GM23338 (cell line): ENCODE measurements around the gene PEX13. TPM values are rescaled to one million over a fixed set of nuclear protein-coding genes. Genes with fewer than 3 reads are reported as not detected.

Experiments used
- ATAC-seq: fragments of 200-7000 bp; cut with Tn5 transposase; 3 replicates; pipeline ENCODE4 v1.9.1; 2020
- DNase-seq: peaks from one replicate; pipeline ENCODE4 v3.0.0-alpha.2; 2015; ENCODE audit warnings: low spot score
- H2AFZ ChIP-seq: fragments of 200-600 bp; sonication (generic); 2 replicates; pipeline ENCODE4 v1.8.0; 2016; ENCODE audit warnings: antibody characterized with exemption, mild to moderate bottlenecking, moderate library complexity
- H3F3A ChIP-seq: fragments of 200-600 bp; sonication (generic); replicated peaks from 2 replicates; pipeline ENCODE4 v1.8.0; 2017; ENCODE audit warnings: antibody characterized with exemption, mixed run types, low read depth
- H3K27ac ChIP-seq: fragments of 200-600 bp; sonication (generic); 2 replicates; pipeline ENCODE4 v1.6.1; 2016; ENCODE audit warnings: low read depth
- H3K27me3 ChIP-seq: fragments of 200-600 bp; sonication (generic); 2 replicates; pipeline ENCODE4 v1.8.0; 2016; ENCODE audit warnings: mild to moderate bottlenecking, mixed run types, moderate library complexity; ENCODE audit not compliant: insufficient read depth
- H3K36me3 ChIP-seq: fragments of 200-600 bp; sonication (generic); 2 replicates; pipeline ENCODE4 v1.8.0; 2016; ENCODE audit warnings: mild to moderate bottlenecking; ENCODE audit not compliant: insufficient read depth
- H3K4me1 ChIP-seq: fragments of 200-600 bp; sonication (generic); 2 replicates; pipeline ENCODE4 v1.8.0; 2016; ENCODE audit warnings: mild to moderate bottlenecking, moderate library complexity; ENCODE audit not compliant: insufficient read depth
- H3K4me2 ChIP-seq: fragments of 200-600 bp; sonication (generic); 2 replicates; pipeline ENCODE4 v1.7.1; 2017; ENCODE audit warnings: mixed run types
- H3K4me3 ChIP-seq: fragments of 200-600 bp; sonication (generic); 2 replicates; pipeline ENCODE4 v1.6.1; 2016; ENCODE audit warnings: mixed run types
- H3K79me2 ChIP-seq: fragments of 200-600 bp; sonication (generic); replicated peaks from 2 replicates; pipeline ENCODE4 v1.8.0; 2017; ENCODE audit warnings: mild to moderate bottlenecking; ENCODE audit not compliant: insufficient read depth
- H3K9me2 ChIP-seq: fragments of 200-600 bp; sonication (generic); 2 replicates; pipeline ENCODE4 v1.8.0; 2017; ENCODE audit not compliant: insufficient read depth
- H4K20me1 ChIP-seq: fragments of 200-600 bp; sonication (generic); replicated peaks from 2 replicates; pipeline ENCODE4 v1.8.0; 2017; ENCODE audit warnings: mild to moderate bottlenecking; ENCODE audit not compliant: insufficient read depth
- H3K27ac Mint-ChIP-seq: 2 replicates; pipeline ENCODE4 v1.8.0; 2020; ENCODE audit warnings: inconsistent platforms, mild to moderate bottlenecking, moderate library complexity, mixed read lengths
- H3K27me3 Mint-ChIP-seq: 3 replicates; pipeline ENCODE4 v1.8.0; 2022; ENCODE audit warnings: low read depth, mild to moderate bottlenecking, moderate library complexity, mixed read lengths, inconsistent platforms; ENCODE audit not compliant: insufficient read depth, poor library complexity
- H3K36me3 Mint-ChIP-seq: 3 replicates; pipeline ENCODE4 v1.8.0; 2021; ENCODE audit warnings: low read depth, mild to moderate bottlenecking, inconsistent platforms, moderate library complexity, mixed read lengths
- H3K4me1 Mint-ChIP-seq: 3 replicates; pipeline ENCODE4 v1.8.0; 2020; ENCODE audit warnings: mild to moderate bottlenecking, inconsistent platforms, mixed read lengths
- H3K4me3 Mint-ChIP-seq: 3 replicates; pipeline ENCODE4 v1.8.0; 2021; ENCODE audit warnings: moderate library complexity, mild to moderate bottlenecking, inconsistent platforms, mixed read lengths
- H3K9me3 Mint-ChIP-seq: 3 replicates; pipeline ENCODE4 v1.8.0; 2020; ENCODE audit warnings: moderate library complexity, mild to moderate bottlenecking, inconsistent platforms, mixed read lengths
- CREB1 ChIP-seq: fragments of 250-450 bp; sonication (Bioruptor Pico); IDR thresholded peaks from 2 replicates; pipeline ENCODE4 v1.5.0; 2020; ENCODE audit warnings: low read depth, mild to moderate bottlenecking, moderate library complexity
- EZH2phosphoT487 ChIP-seq: fragments of 200-600 bp; sonication (generic); IDR thresholded peaks from one replicate; pipeline ENCODE4 v1.8.1; 2018; ENCODE audit warnings: antibody characterized with exemption; ENCODE audit not compliant: unreplicated experiment
- JUNB ChIP-seq: IDR thresholded peaks from one replicate; pipeline ENCODE4 v1.6.1; 2016; ENCODE audit warnings: antibody characterized with exemption; ENCODE audit not compliant: unreplicated experiment
- NANOG ChIP-seq: IDR thresholded peaks from 2 replicates; pipeline ENCODE4 v1.6.1; 2016; ENCODE audit warnings: antibody characterized with exemption, borderline replicate concordance
- POLR2AphosphoS5 ChIP-seq: IDR thresholded peaks from 2 replicates; pipeline ENCODE4 v1.6.1; 2016; ENCODE audit warnings: antibody characterized with exemption, low read depth
- STAT1 ChIP-seq: IDR thresholded peaks from one replicate; pipeline ENCODE4 v1.6.1; 2016; ENCODE audit warnings: antibody characterized with exemption; ENCODE audit not compliant: unreplicated experiment
- ZNF331 ChIP-seq: fragments of 250-450 bp; sonication (Bioruptor Pico); IDR thresholded peaks from 2 replicates; pipeline ENCODE4 v1.5.0; 2020; ENCODE audit warnings: low read depth, mild to moderate bottlenecking, moderate library complexity
- polyA plus RNA-seq: library from polyadenylated mRNA; unstranded; fragments of >200 nt; fragmentation: Nextera tagmentation; extraction: Ambion mirVana; gene quantifications from 2 replicates; pipeline ENCODE4 v1.2.1, GENCODE V29; 2016
- total RNA-seq: library from RNA; depleted of rRNA; stranded (reverse); fragments of >200 nt; shearing (Covaris generic); gene quantifications from 2 replicates; pipeline ENCODE4 v1.2.3, GENCODE V29; 2014
- TF ChIP-seq, protein P1 (sequence below): IDR thresholded peaks from 2 replicates; pipeline ENCODE4 v1.6.1; 2016; ENCODE audit warnings: antibody characterized with exemption
- TF ChIP-seq, protein P2 (sequence below): IDR thresholded peaks from one replicate; pipeline ENCODE4 v1.6.1; 2018; ENCODE audit warnings: antibody characterized with exemption; ENCODE audit not compliant: unreplicated experiment

Gene PEX13
- total and polyA plus RNA-seq, 2 experiments from 2014 or later: 15.8 to 29.2 TPM

DNA sequence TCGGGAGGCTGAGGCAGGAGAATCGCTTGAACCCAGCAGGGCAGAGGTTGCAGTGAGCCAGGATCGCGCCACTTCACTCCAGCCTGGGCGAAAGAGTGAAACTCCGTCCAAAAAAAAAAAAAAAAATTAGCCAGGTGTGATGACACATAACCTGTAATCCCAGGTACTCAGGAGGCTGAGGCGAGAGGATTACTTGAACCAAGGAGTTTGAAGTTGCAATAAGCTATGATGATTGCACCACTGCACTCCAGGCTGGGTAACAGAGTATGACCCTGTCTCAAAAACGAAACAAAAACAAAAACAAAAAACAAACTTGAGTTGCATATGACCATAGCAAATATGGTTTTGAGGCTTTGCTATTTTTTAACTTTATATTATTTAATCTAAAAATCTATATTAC is 74.0 kb downstream of the PEX13 start:
- no peak overlapping the region for H3K4me3 ChIP-seq
- no peak overlapping the region for H3K27ac Mint-ChIP-seq
- no peaks in the 10 kb centered on the region for H3F3A ChIP-seq
- no peak overlapping the region for H3K4me2 ChIP-seq
- H3K27me3 Mint-ChIP-seq: peaks cover under 1% of the 10 kb centered on the region
- ATAC-seq: no peak
- peaks cover 5% of the 10 kb centered on the region; the same call in 1 of the 2 replicates for H3K9me2 ChIP-seq
- H3K4me1 Mint-ChIP-seq: no peaks in the 10 kb centered on the region
- H3K27me3 ChIP-seq: no peaks in the 10 kb centered on the region
- H3K79me2 ChIP-seq: no peaks in the 10 kb centered on the region
- no peak for TF ChIP-seq STAT1
- no peak for TF ChIP-seq POLR2AphosphoS5
- TF ChIP-seq, protein P1, sequence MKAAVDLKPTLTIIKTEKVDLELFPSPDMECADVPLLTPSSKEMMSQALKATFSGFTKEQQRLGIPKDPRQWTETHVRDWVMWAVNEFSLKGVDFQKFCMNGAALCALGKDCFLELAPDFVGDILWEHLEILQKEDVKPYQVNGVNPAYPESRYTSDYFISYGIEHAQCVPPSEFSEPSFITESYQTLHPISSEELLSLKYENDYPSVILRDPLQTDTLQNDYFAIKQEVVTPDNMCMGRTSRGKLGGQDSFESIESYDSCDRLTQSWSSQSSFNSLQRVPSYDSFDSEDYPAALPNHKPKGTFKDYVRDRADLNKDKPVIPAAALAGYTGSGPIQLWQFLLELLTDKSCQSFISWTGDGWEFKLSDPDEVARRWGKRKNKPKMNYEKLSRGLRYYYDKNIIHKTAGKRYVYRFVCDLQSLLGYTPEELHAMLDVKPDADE: no peak
- TF ChIP-seq, protein P2, sequence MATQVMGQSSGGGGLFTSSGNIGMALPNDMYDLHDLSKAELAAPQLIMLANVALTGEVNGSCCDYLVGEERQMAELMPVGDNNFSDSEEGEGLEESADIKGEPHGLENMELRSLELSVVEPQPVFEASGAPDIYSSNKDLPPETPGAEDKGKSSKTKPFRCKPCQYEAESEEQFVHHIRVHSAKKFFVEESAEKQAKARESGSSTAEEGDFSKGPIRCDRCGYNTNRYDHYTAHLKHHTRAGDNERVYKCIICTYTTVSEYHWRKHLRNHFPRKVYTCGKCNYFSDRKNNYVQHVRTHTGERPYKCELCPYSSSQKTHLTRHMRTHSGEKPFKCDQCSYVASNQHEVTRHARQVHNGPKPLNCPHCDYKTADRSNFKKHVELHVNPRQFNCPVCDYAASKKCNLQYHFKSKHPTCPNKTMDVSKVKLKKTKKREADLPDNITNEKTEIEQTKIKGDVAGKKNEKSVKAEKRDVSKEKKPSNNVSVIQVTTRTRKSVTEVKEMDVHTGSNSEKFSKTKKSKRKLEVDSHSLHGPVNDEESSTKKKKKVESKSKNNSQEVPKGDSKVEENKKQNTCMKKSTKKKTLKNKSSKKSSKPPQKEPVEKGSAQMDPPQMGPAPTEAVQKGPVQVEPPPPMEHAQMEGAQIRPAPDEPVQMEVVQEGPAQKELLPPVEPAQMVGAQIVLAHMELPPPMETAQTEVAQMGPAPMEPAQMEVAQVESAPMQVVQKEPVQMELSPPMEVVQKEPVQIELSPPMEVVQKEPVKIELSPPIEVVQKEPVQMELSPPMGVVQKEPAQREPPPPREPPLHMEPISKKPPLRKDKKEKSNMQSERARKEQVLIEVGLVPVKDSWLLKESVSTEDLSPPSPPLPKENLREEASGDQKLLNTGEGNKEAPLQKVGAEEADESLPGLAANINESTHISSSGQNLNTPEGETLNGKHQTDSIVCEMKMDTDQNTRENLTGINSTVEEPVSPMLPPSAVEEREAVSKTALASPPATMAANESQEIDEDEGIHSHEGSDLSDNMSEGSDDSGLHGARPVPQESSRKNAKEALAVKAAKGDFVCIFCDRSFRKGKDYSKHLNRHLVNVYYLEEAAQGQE: no peak
- no peak for TF ChIP-seq NANOG
- no peaks in the 10 kb centered on the region for H3K4me1 ChIP-seq
- H3K4me3 Mint-ChIP-seq: no peak overlapping the region
- H2AFZ ChIP-seq: no peak overlapping the region
- no peak overlapping the region for H3K27ac ChIP-seq
- peaks cover 11% of the 10 kb centered on the region; the same call in 1 of the 2 replicates for H3K36me3 ChIP-seq
- no peaks in the 10 kb centered on the region for H3K9me3 Mint-ChIP-seq
- no peaks in the 10 kb centered on the region for H4K20me1 ChIP-seq
- DNase-seq: no peak
- H3K36me3 Mint-ChIP-seq: peaks cover 4% of the 10 kb centered on the region; the same call in 2 of the 3 replicates

DNA sequence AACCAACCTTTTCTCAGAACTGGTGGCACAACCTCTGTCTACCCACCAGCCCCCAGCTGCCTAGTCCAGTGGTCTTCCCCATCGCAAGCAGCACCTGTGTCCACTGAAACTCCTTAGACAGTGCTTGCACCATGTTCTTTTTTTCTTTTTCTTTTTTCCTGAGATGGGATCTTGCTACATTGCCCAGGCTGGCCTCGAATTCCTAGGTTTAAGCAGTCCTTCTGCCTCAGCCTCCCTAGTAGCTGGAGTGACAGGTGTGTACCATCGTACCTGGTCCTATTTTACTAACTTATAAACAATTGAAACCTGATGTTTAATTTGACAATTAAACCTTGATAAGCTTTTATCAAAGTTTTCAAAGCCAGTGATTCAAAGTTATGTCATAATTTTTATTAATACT is 78.9 kb downstream of the PEX13 start:
- Mint-ChIP-seq H3K4me3 (no peak overlapping the region), H3K9me3 (no peaks in the 10 kb centered on the region)
- no peak for ATAC-seq

DNA sequence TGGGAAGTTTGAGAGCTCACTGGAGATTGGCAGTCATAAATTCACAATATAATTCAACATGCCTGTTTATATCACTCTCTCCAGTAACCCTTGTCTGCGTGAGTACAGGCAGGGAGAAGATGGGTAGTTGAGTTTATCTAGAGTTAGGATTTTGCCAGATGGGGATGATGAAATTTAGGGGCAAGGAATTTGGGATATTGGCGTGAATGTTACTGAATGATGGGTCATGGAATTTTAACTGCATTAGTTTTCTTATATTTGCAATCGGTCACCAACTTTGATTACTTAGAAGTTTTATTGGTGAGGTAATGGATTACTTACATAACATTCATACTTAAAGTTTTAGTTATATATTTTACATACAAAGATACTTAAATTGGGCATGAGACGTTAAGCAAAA is 83.3 kb downstream of the PEX13 start:
- ATAC-seq (no peak), DNase-seq (no peak)
- H3K9me2 ChIP-seq: peaks cover 6% of the 10 kb centered on the region; the same call in 1 of the 2 replicates
- H3K79me2 ChIP-seq: no peaks in the 10 kb centered on the region
- no peaks in the 10 kb centered on the region for H4K20me1 ChIP-seq
- no peak overlapping the region for H2AFZ ChIP-seq
- Mint-ChIP-seq H3K4me3 (no peak overlapping the region), H3K27ac (no peak overlapping the region), H3K27me3 (peaks cover 2% of the 10 kb centered on the region), H3K9me3 (no peaks in the 10 kb centered on the region; the same call in 2 of the 3 replicates), H3K36me3 (peaks cover 10% of the 10 kb centered on the region; the same call in 1 of the 3 replicates), H3K4me1 (no peaks in the 10 kb centered on the region)
- H3K27me3 ChIP-seq: no peaks in the 10 kb centered on the region
- H3K4me2 ChIP-seq: no peak overlapping the region
- H3K27ac ChIP-seq: no peak overlapping the region
- H3F3A ChIP-seq: no peaks in the 10 kb centered on the region
- no peak overlapping the region for H3K4me3 ChIP-seq
- H3K4me1 ChIP-seq: no peaks in the 10 kb centered on the region
- no peaks in the 10 kb centered on the region for H3K36me3 ChIP-seq
- TF ChIP-seq JUNB: no peak

More for the DNA sequence above, 78.9 kb downstream of the PEX13 start:
- Histone ChIP-seq H4K20me1 (no peaks in the 10 kb centered on the region), H3K27ac (no peak overlapping the region), H3F3A (no peaks in the 10 kb centered on the region), H3K4me3 (no peak overlapping the region), H3K27me3 (no peaks in the 10 kb centered on the region), H3K4me1 (no peaks in the 10 kb centered on the region), H3K36me3 (no peaks in the 10 kb centered on the region), H2AFZ (no peak overlapping the region), H3K4me2 (no peak overlapping the region), H3K79me2 (no peaks in the 10 kb centered on the region), H3K9me2 (peaks cover 6% of the 10 kb centered on the region; the same call in 1 of the 2 replicates)
- Mint-ChIP-seq H3K4me1 (no peaks in the 10 kb centered on the region), H3K27me3 (peaks cover 2% of the 10 kb centered on the region), H3K27ac (no peak overlapping the region), H3K36me3 (no peaks in the 10 kb centered on the region)
- no peak for DNase-seq
- TF ChIP-seq EZH2phosphoT487 (no peak), ZNF331 (CRISPR knock-in tag) (no peak), CREB1 (CRISPR knock-in tag) (no peak), JUNB (no peak)
